ENCODE measurements around the gene SELENOK. TPM values are rescaled to one million over a fixed set of nuclear protein-coding genes. Genes with fewer than 3 reads are reported as not detected.

The SELENOK gene
- total and polyA plus RNA-seq, 7 experiments from 2014 or later, result 33.6 to 142 (median 80.0) TPM

- H3K27me3 Mint-ChIP-seq, result peaks cover 46 to 68% (median 57%) of the 10 kb centered on the region in 5 donors
- H3K4me3 Mint-ChIP-seq, result peak overlapping the region in 7 of 10 donors; percentile 12 to 69 (median 59)
- no peak overlapping the region for H3K27ac Mint-ChIP-seq
- intact Hi-C loops (cut with micrococcal nuclease), result no loop called here
- Histone ChIP-seq H3K4me3 (ENCODE audit: low read length) (no peak overlapping the region), H3K27me3 (ENCODE audit: control insufficient read depth in 2 of 2, insufficient read depth in 2 of 2, low read length in 2 of 2) (peaks cover 0 to 13% of the 10 kb centered on the region in 2 donors), H3K4me1 (ENCODE audit: control insufficient read depth in 2 of 2, insufficient read depth in 2 of 2, low read length in 2 of 2) (no peaks in the 10 kb centered on the region), H3K27ac (ENCODE audit: low read depth, low read length) (no peak overlapping the region), H3K36me3 (ENCODE audit: control insufficient read depth in 2 of 3, insufficient read depth in 3 of 3, low read length in 3 of 3) (no peaks in the 10 kb centered on the region), H3K9me3 (ENCODE audit: control insufficient read depth in 2 of 3, low read length in 3 of 3) (no peaks in the 10 kb centered on the region)
- H3K4me1 Mint-ChIP-seq, result peaks cover 0 to 8% (median 0%) of the 10 kb centered on the region in 7 donors
- CTCF ChIA-PET, result no interaction called here
- ATAC-seq, result no peak
- no peak for DNase-seq
- POLR2A ChIA-PET, result no interaction called here
- H3K36me3 Mint-ChIP-seq, result peaks cover 0 to 3% (median 0%) of the 10 kb centered on the region in 5 donors
- H3K9me3 Mint-ChIP-seq, result no peaks in the 10 kb centered on the region
Measured at GRCh38 chr3:53845881-53846133, 45.9 kb downstream of the SELENOK start.

DNA sequence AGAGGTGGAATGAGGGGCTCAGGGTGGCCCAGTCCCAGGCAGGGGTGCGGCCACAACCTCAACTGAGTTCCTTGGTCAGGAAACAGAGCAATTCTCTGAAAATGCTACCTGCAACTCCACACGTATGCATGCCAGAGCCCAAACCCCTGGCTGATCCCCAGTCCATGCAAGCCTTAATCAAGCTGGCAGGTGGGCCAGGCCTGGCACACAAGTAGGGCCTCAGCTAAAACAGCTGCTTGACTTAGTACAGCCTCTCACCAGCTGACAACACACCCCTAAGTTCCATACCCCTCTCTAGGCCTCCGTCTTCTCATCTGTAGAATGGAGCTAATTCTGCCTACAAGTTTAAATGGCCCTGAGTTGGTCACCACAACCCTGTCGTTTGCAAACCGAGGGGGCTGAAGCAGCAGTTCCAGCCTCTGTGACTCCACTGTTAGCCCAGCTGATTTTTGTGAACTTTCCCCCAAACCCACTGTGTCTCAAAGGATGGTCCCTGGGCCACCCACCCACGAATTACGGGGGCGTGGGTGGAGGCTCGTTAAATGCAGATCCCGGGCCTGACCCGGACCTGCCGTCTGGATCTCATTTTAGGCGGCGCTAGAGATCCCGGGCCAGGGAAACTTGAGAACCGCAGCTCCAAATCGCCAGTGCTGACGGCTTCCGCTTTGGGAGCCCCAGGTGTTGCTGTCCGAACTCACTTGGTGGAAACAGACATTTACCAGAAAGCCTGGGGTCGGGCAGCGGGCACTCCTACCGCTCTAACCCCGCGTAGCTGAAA lies 46.4 kb downstream of the SELENOK start:
- ATAC-seq (no peak), DNase-seq (no peak)
- Mint-ChIP-seq H3K36me3 (peaks cover 0 to 3% (median 0%) of the 10 kb centered on the region in 5 donors), H3K27ac (no peak overlapping the region), H3K27me3 (peaks cover 45 to 68% (median 57%) of the 10 kb centered on the region in 5 donors), H3K4me3 (peak overlapping the region in 8 of 10 donors; percentile 16 to 69 (median 60)), H3K9me3 (no peaks in the 10 kb centered on the region), H3K4me1 (peaks cover 0 to 8% (median 0%) of the 10 kb centered on the region in 7 donors)
- Histone ChIP-seq H3K27me3 (ENCODE audit: control insufficient read depth in 2 of 2, insufficient read depth in 2 of 2, low read length in 2 of 2) (peaks cover 0 to 13% of the 10 kb centered on the region in 2 donors), H3K4me1 (ENCODE audit: control insufficient read depth in 2 of 2, insufficient read depth in 2 of 2, low read length in 2 of 2) (no peaks in the 10 kb centered on the region), H3K27ac (ENCODE audit: low read depth, low read length) (no peak overlapping the region), H3K36me3 (ENCODE audit: control insufficient read depth in 2 of 3, insufficient read depth in 3 of 3, low read length in 3 of 3) (no peaks in the 10 kb centered on the region), H3K9me3 (ENCODE audit: control insufficient read depth in 2 of 3, low read length in 3 of 3) (no peaks in the 10 kb centered on the region), H3K4me3 (ENCODE audit: low read length) (no peak overlapping the region)
- intact Hi-C loops (cut with micrococcal nuclease), result no loop called here
- POLR2A ChIA-PET, result no interaction called here
- CTCF ChIA-PET, result no interaction called here

DNA sequence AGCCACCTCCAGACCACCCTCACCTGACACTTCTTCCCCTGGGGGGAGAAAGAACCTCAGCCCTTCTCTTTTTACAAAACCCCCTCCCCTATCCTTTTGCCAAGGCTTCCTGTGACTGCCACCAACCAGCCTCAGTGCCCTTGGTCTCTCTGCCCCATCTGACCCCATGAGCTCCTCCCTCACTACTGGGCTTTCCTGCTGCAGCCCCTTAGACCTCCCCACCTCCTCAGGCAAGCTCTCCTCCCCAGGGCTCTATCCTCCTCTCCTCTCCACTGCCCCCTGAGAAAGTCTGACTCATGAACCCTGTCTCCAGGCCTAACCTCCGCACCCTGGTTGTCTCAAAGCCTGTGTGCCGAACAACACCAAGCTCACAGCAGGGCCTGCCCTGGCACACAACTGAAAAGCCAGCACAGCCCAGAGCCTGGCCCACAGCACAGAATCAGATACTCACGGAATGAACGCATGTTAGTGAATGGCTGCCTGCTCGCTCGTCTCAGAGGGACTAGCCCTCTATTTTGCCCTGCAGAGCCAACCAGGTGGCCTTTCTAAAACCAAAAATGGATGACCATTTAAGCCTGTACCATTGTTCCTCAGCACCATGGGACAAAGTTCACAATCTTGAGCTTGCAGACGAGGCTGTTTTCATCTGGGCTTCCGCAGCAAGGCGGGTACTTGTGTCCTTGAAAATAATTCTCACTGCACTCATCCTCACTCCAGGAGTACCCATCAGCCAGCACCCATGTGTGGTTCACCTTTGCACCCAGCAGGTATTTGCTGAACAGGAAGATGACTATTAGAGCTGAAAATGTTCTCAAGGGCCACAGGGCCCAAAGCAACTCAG lies 47.2 kb downstream of the SELENOK start:
- Mint-ChIP-seq H3K36me3 (peaks cover 0 to 3% (median 0%) of the 10 kb centered on the region in 5 donors), H3K4me1 (peaks cover 0 to 8% (median 0%) of the 10 kb centered on the region in 7 donors), H3K27ac (no peak overlapping the region), H3K9me3 (no peaks in the 10 kb centered on the region), H3K27me3 (peaks cover 39 to 70% (median 52%) of the 10 kb centered on the region in 5 donors), H3K4me3 (peak overlapping the region in 7 of 10 donors; percentile 12 to 69 (median 47))
- H3K27me3 ChIP-seq (ENCODE audit: control insufficient read depth in 2 of 2, insufficient read depth in 2 of 2, low read length in 2 of 2), result peaks cover 0 to 13% of the 10 kb centered on the region in 2 donors
- ChIA-PET POLR2A (no interaction called here), CTCF (no interaction called here)
- no peaks in the 10 kb centered on the region for H3K36me3 ChIP-seq (ENCODE audit: control insufficient read depth in 2 of 3, insufficient read depth in 3 of 3, low read length in 3 of 3)
- ATAC-seq, result no peak
- no peaks in the 10 kb centered on the region for H3K9me3 ChIP-seq (ENCODE audit: control insufficient read depth in 2 of 3, low read length in 3 of 3)
- no peak overlapping the region for H3K4me3 ChIP-seq (ENCODE audit: low read length)
- DNase-seq, result no peak
- intact Hi-C loops (cut with micrococcal nuclease), result no loop called here
- H3K4me1 ChIP-seq (ENCODE audit: control insufficient read depth in 2 of 2, insufficient read depth in 2 of 2, low read length in 2 of 2), result no peaks in the 10 kb centered on the region
- H3K27ac ChIP-seq (ENCODE audit: low read depth, low read length), result no peak overlapping the region

DNA sequence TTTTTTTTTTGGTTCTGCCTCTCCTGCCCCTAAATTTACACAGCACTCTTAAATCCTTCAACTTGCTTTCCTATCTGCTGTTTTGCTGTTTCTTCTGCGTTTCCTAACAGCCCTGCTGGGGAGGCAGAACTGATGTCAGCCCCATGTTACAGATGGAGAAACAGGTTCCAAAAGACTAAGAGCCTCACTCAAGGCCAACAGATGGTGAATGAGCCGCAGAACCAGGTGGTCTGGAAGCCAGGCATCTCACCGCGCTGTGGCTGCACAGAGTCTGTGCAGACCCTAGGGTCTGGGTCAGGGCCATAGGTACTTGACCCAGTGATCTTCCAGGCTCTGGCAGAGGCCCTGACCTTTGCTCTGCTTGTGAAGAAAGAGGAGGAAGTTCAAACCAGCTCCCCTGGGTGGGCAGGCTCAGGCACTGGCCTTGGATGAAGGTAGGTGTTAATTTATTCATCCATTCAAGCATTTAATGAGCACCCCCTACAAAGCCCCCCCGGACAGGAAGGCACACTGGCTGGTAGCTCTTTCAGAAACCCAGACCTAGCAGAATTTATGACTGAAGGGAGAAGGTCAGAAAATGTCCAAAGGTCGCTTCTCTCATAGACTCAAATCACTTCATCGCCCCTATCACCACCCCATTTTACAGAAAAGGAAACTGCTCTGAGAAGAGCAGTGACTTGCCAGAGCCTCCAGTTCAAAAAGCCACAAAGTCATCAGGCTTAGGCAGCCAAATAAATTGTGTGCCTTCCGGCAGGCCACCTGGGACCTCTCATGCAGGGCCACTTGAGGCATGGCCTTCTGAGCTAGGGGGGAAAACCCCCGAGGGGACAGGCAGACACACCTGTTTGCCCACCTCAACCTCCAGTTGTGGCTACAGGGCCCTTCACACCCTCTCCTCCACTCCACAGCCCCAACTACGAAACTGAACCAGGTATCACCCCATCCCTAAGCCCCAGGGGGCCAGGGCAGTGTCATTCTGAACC lies 48.2 kb downstream of the SELENOK start:
- H3K9me3 ChIP-seq (ENCODE audit: control insufficient read depth in 2 of 3, low read length in 3 of 3), result no peaks in the 10 kb centered on the region
- H3K9me3 Mint-ChIP-seq, result no peaks in the 10 kb centered on the region
- H3K36me3 Mint-ChIP-seq, result no peaks in the 10 kb centered on the region
- ChIA-PET POLR2A (no interaction called here), CTCF (no interaction called here)
- H3K27ac Mint-ChIP-seq, result no peak overlapping the region
- ATAC-seq (no peak), DNase-seq (no peak)
- H3K4me3 Mint-ChIP-seq, result peak overlapping the region in 1 of 10 donors; percentile 8
- no peaks in the 10 kb centered on the region for H3K4me1 ChIP-seq (ENCODE audit: control insufficient read depth in 2 of 2, insufficient read depth in 2 of 2, low read length in 2 of 2)
- peaks cover 31 to 64% (median 48%) of the 10 kb centered on the region in 5 donors for H3K27me3 Mint-ChIP-seq
- no peaks in the 10 kb centered on the region for H3K36me3 ChIP-seq (ENCODE audit: control insufficient read depth in 2 of 3, insufficient read depth in 3 of 3, low read length in 3 of 3)
- H3K4me1 Mint-ChIP-seq, result peaks cover 0 to 8% (median 0%) of the 10 kb centered on the region in 7 donors
- intact Hi-C loops (cut with micrococcal nuclease), result no loop called here
- peaks cover 0 to 13% of the 10 kb centered on the region in 2 donors for H3K27me3 ChIP-seq (ENCODE audit: control insufficient read depth in 2 of 2, insufficient read depth in 2 of 2, low read length in 2 of 2)
- H3K27ac ChIP-seq (ENCODE audit: low read depth, low read length), result no peak overlapping the region
- H3K4me3 ChIP-seq (ENCODE audit: low read length), result no peak overlapping the region

DNA sequence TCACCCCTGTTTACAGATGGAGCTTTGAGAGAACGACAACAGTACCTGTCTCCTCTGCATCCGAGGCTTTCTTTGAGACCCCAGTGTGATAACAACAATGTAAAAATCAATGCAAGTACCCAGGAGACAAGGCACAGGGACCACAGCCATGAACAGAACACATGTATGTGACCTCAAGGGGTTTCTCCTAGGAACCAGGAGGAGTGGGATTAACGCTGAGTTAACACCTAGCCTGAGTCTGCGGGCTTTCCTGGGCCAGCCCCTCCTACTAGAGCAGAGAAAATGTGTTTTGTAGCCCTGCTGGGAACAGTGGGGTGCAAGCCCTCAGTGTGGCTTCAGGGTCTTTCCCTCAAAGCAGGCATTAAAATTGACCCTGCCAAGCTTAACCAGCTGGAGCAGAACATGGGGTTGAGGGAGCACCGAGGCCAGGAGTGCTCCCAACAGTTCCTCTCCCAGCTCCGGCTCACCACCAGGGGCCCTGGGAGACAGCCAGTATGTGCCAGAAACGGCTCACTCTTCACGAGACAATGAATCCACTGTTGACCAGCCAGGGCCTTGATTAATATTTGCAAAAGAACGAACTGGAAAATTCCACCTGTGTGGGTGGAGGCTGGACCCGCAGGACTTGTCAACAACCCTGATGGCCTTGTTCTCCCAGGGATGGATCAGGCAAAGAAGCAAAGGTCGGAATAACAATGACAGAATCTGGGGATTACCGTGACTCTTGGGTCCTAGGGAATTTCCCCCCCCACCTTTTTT lies 49.0 kb downstream of the SELENOK start:
- intact Hi-C loops (cut with micrococcal nuclease), result no loop called here
- ChIA-PET POLR2A (no interaction called here), CTCF (no interaction called here)
- Mint-ChIP-seq H3K36me3 (no peaks in the 10 kb centered on the region), H3K27me3 (peaks cover 25 to 59% (median 45%) of the 10 kb centered on the region in 5 donors), H3K27ac (no peak overlapping the region), H3K4me1 (peaks cover 0 to 8% (median 0%) of the 10 kb centered on the region in 7 donors), H3K4me3 (no peak overlapping the region), H3K9me3 (no peaks in the 10 kb centered on the region)
- Histone ChIP-seq H3K27me3 (ENCODE audit: control insufficient read depth in 2 of 2, insufficient read depth in 2 of 2, low read length in 2 of 2) (peaks cover 0 to 13% of the 10 kb centered on the region in 2 donors), H3K4me1 (ENCODE audit: control insufficient read depth in 2 of 2, insufficient read depth in 2 of 2, low read length in 2 of 2) (no peaks in the 10 kb centered on the region), H3K9me3 (ENCODE audit: control insufficient read depth in 2 of 3, low read length in 3 of 3) (no peaks in the 10 kb centered on the region), H3K27ac (ENCODE audit: low read depth, low read length) (no peak overlapping the region), H3K36me3 (ENCODE audit: control insufficient read depth in 2 of 3, insufficient read depth in 3 of 3, low read length in 3 of 3) (no peaks in the 10 kb centered on the region), H3K4me3 (ENCODE audit: low read length) (no peak overlapping the region)
- DNase-seq, result no peak
- ATAC-seq, result no peak

DNA sequence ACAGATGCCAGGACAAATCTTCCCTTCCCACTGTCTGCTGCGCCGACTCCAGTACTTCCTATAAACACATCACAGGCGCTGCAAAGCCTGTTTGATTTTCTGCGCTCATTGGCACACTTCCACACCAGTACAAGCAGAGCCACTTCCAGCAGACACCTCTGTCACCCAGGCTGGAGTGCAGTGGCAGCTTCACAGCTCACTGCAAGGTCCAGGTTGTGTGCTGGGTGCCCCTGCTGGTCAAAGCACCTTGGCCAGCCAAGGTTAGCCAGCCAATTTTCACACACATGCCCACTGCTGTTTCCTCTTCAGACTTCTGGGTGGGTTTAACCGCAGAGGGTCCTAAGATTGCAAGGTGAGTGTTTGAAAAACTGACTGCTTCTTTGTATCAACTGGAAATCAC lies 50.4 kb downstream of the SELENOK start:
- H3K9me3 ChIP-seq (ENCODE audit: control insufficient read depth in 2 of 3, low read length in 3 of 3), result no peaks in the 10 kb centered on the region
- Mint-ChIP-seq H3K9me3 (no peaks in the 10 kb centered on the region), H3K4me1 (no peaks in the 10 kb centered on the region), H3K4me3 (no peak overlapping the region), H3K27me3 (peaks cover 19 to 48% (median 36%) of the 10 kb centered on the region in 5 donors), H3K36me3 (no peaks in the 10 kb centered on the region), H3K27ac (no peak overlapping the region)
- no peak overlapping the region for H3K4me3 ChIP-seq (ENCODE audit: low read length)
- H3K27me3 ChIP-seq (ENCODE audit: control insufficient read depth in 2 of 2, insufficient read depth in 2 of 2, low read length in 2 of 2), result peaks cover 0 to 7% of the 10 kb centered on the region in 2 donors
- no peak overlapping the region for H3K27ac ChIP-seq (ENCODE audit: low read depth, low read length)
- POLR2A ChIA-PET, result interaction anchor here (0.6 kb wide), 1 partner anchor 63 kb away, joined by 3 read pairs; no protein-coding TSS in a partner anchor
- intact Hi-C loops (cut with micrococcal nuclease), result no loop called here
- H3K36me3 ChIP-seq (ENCODE audit: control insufficient read depth in 2 of 3, insufficient read depth in 3 of 3, low read length in 3 of 3), result no peaks in the 10 kb centered on the region
- H3K4me1 ChIP-seq (ENCODE audit: control insufficient read depth in 2 of 2, insufficient read depth in 2 of 2, low read length in 2 of 2), result no peaks in the 10 kb centered on the region
- CTCF ChIA-PET, result no interaction called here
- DNase-seq, result no peak
- no peak for ATAC-seq

All from naive thymus-derived CD4-positive, alpha-beta T cell (primary cell).